NT2/D1 (cell line): ENCODE results near the gene ATXN10.

Source experiments
- SUZ12 ChIP-seq: IDR thresholded peaks from 2 replicates; pipeline ENCODE4 v1.6.1; 2011; ENCODE audit not compliant: insufficient read length, insufficient read depth; ENCODE audit errors: extremely low read depth
- YY1 ChIP-seq: IDR thresholded peaks from 2 replicates; pipeline ENCODE4 v1.6.1; 2011; ENCODE audit not compliant: insufficient read length, insufficient read depth

- TF ChIP-seq YY1 (no peak), SUZ12 (no peak)
These were observed 31.9 kb upstream of the ATXN10 start for GRCh38 chr22:45639747-45640102.
